ENCODE results near the gene ATP2C2.

- TF ChIP-seq, protein P1, sequence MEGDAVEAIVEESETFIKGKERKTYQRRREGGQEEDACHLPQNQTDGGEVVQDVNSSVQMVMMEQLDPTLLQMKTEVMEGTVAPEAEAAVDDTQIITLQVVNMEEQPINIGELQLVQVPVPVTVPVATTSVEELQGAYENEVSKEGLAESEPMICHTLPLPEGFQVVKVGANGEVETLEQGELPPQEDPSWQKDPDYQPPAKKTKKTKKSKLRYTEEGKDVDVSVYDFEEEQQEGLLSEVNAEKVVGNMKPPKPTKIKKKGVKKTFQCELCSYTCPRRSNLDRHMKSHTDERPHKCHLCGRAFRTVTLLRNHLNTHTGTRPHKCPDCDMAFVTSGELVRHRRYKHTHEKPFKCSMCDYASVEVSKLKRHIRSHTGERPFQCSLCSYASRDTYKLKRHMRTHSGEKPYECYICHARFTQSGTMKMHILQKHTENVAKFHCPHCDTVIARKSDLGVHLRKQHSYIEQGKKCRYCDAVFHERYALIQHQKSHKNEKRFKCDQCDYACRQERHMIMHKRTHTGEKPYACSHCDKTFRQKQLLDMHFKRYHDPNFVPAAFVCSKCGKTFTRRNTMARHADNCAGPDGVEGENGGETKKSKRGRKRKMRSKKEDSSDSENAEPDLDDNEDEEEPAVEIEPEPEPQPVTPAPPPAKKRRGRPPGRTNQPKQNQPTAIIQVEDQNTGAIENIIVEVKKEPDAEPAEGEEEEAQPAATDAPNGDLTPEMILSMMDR (IDR thresholded peaks at IDR 0.05; ENCODE audit: low read length), result no peak
- no peak for TF ChIP-seq EZH2 (IDR thresholded peaks at IDR 0.05; ENCODE audit: borderline replicate concordance, low read length)
Measured at GRCh38 chr16:84430860-84431259, 62.5 kb downstream of the ATP2C2 start.

Measured in OCI-LY1 (cell line).